HG02884 (cell line): ENCODE data around the gene TSN.
"Not testable (repeated sequence)": the region's sequence is repeated elsewhere in the genome, so short reads cannot be mapped to it uniquely, and the experiment has no call there.

Source experiments
- ATAC-seq: cut with Tn5 transposase; IDR thresholded peaks from one replicate; pipeline ENCODE4 v1.9.1; 2021; ENCODE audit warnings: mild to moderate bottlenecking, moderate library complexity; ENCODE audit not compliant: unreplicated experiment

TSN gene

GRCh38 chr2:121755237-121756111 lies at the start of gene TSN:
Gene TSN, plus strand, starts transcription at chr2:121755651. Its CDS starts 129 bp downstream, at chr2:121755780.
- ATAC-seq: peak; percentile 99

GRCh38 chr2:121705958-121706357 lies 49.5 kb upstream of the TSN start:
- ATAC-seq: no peak

GRCh38 chr2:121707344-121707919 lies 48.0 kb upstream of the TSN start:
- no peak for ATAC-seq

DNA sequence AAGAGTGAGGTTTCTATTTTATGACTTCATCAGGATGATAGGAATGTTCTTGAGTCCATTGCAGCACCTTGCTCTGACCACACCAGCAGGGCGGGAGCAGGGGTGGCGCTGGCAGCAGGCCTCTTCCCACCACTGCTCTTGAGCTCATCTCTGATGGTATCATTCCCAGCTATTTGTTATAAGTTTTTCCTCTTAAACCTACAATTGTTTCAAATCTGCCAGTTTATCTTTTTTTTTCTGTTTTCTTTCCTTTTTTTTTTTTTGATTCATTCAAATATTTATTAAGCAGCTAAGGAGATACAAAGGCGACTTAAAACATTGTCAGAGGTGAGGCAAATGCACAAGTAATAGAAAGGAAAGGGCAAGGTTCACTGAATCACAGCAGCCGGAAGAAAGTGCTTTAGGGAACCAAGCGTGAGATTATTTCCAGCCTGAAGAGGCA lies 47.5 kb upstream of the TSN start:
- no peak for ATAC-seq

- no peak for ATAC-seq
Observed at GRCh38 chr2:121709776-121710469, 45.5 kb upstream of the TSN start.

DNA sequence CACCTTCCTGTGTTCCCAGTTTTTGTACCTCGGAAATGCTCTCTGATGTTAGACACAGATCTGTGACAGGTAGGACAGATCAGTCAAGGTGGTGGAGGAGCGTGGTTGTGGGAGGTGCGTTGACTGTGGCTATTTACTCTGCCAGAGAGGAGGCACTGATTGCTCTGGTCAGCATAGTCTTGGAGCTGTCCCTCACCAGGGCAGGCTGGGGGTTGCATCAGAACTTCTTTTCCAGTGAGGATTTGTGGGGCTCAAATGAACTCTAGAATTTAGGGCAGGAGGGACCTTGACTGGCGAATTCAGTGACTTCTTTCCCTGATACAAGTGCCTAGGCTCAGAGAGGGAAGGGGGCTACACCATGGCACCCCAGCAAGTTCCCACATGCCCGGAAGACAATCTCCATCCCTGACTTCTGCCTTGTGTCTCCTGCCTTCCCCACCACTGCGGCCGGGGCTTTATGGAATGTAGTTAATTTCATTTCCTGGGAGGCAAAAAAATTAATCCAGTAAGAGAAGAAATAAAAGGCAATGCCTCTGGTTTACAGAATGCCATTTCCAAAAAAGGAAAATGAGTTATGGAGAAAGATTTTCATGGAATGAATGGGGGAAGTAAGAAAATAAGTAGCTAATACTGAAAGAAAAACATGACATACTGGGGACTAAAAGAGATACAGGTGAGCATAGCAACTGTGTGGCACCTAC lies 44.8 kb upstream of the TSN start:
- no peak for ATAC-seq

GRCh38 chr2:121711481-121711880 lies 44.0 kb upstream of the TSN start:
- ATAC-seq: not testable (repeated sequence)

DNA sequence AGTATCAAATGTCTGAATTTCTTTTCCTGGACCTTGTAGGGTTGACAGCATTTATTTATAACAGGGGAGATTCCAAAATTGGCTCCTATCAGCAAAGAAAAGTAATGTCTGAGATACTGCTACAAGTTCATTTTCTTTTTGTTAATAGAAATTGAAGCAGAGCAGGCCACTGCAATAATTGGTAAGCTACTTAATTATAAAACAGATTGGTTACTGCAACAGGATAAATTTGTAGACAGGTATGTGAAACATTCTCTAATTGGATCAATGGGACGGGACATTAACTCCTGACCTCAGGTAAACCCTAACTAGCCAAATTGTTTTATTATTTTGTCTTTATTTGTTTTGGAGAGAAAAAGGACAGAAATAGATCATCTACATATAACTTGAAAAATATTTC lies 39.3 kb upstream of the TSN start:
- ATAC-seq: no peak

DNA sequence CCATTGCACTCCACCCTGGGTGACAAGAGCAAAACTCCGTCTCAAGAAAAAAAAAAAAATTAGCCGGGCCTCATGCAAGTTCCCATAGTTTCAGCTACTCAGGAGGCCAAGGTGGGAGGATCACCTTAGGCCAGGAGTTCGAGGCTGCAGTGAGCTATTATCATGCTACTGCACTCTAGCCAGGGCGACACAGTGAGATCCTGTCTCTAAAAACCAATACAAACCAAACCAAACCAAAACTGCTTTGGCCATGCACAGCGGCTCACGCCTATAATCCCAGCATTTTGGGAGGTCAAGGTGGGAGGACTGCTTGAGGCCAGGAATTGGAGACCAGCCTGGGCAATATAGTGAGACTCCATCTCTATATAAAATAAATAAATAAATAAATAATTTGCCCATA lies 37.9 kb upstream of the TSN start:
- ATAC-seq: no peak

DNA sequence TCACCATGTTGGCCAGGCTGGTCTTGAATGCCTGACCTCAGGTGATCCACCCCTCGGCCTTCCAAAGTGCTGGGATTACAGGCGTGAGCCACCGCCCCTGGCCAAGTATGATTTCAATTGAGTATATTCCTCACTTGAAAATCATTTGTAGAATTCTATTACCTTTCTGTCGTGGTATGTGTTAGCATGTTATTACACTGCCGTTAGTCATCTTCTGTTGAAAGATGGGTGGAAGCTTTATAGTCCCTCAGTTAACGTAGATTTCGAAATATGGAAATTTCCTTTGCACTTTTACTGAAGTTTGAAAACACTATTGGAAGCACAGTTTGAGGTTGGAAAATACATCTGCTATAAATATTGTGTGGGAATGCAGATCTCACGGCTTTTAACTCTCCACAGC lies 33.5 kb upstream of the TSN start:
- ATAC-seq: no peak

DNA sequence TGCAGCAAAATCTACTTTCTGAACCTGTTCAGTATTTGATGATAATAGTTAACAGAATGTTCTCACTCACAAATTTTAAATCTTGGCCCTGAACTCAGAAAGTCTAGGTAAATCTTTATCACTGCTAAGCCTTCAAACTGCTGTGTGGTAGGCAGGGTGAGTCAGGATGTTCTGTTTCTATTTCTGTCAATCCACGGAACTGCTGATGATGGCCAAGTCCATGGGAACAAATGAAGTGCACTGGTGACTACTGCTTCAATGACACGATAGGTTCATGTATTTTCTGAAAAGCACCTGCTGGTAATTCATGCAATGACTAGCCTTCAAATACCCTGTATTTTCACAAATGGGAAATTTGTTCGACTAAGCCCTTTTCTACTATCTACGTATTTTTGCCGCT lies 33.0 kb upstream of the TSN start:
- no peak for ATAC-seq

DNA sequence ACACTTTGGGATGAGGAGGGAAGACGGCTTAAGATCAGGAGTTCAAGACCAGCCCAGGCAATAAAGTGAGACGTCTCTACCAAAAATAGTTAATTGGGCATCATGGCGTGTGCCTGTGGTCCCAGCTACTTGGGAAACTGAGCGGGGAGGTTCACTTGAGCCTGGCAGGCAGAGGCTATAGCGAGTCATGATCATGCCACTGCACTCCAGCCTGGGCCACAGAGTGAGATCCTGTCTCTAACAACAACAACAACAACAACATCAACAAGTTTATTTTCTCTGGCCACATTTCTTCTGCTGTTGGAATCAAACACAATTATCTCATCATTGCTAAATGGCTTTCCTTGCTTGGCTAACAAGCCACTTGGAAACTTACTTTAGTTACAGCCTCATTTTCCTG lies 32.1 kb upstream of the TSN start:
- no peak for ATAC-seq

DNA sequence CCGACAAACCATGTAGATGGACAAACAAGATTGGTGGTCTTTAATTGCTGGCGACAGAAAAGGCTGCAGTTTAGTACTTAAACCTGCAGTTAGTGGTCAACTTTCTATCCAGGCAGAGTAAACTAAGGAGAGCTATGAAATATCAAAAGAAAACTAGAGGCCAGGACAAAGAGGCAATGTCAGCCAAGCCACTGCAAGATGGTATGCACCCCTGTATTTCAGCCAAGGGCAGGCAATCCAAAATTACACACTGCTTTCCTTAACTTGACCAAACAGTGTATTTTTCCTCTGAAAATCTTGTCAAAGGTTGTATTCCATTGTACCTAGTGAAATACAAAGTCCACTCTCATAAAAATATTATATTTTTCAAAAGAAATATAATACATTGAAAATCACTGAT lies 28.1 kb upstream of the TSN start:
- ATAC-seq: no peak

- ATAC-seq: no peak
Observed at GRCh38 chr2:121727950-121728349, 27.5 kb upstream of the TSN start.

GRCh38 chr2:121731366-121731765 lies 24.1 kb upstream of the TSN start:
- no peak for ATAC-seq

GRCh38 chr2:121734544-121734943 lies 20.9 kb upstream of the TSN start:
- not testable (repeated sequence) for ATAC-seq

GRCh38 chr2:121735518-121736074 lies 19.9 kb upstream of the TSN start:
- ATAC-seq: no peak

DNA sequence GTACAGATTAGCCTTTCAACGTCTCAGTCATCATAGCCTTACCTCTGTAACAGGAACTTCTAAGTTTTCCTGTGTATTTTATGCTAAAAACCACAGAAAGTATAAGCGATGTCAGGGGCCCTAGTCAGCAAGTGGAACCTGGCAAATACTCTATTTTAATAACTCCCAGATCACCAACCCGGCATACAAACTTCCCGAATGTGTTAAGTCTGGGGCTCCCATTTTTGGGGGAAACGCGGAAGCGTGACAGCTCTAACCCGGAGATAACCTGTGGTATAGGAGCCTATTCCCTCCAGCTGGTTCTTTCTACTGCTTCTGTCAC lies 19.4 kb upstream of the TSN start:
- peak; percentile 12 for ATAC-seq

- ATAC-seq: peak; percentile 89
Observed at GRCh38 chr2:121736462-121737336, 18.8 kb upstream of the TSN start, which contains the start of gene NIFK. Gene NIFK, minus strand, starts transcription at chr2:121736875. Its CDS starts 25 bp downstream, at chr2:121736850.

DNA sequence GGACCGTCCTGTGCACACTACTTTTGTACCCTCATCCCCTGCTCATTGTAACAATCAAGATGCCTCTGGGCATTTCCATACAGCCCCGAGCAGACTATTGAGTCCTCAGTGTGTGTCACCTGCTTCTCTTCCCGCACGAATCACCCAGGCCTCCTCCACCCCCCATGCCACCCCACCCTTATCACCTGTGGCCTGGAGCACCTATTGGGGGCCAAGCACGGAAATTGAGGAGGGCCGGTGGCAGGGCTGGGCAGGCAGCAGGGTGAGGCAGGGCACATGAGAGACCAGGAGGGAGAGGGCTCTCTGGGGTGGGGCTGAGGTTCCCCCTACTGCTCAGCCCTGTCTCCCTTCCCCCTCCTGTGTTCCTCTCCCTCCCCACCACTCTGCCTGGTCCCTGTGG lies 14.5 kb upstream of the TSN start:
- no peak for ATAC-seq
